ENCODE results near the gene CADPS.

CADPS gene

DNA sequence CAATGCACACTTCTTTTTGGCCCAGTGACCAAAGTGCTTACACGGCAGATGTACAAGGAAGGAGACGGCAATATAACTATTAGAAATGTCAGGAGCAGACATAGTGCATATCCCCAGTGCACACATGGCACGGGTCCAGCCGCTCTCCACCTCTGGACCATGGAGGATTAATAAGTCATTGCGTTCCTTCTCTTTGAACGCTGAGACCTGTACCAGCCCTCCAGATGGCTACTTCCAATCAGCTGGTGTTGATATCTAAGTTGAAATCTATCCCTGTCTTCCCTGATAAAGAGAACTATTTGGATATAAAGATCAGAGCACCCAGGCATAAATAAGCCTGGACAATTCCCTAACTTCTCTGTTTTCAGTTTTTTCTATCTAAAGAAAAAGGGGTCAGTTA is 212.5 kb downstream of the CADPS start:
- no peaks in the 10 kb centered on the region for H3K27me3 ChIP-seq
- H3K9me3 ChIP-seq (replicated peaks in 1 of 11), result no peaks in the 10 kb centered on the region
- no peaks in the 10 kb centered on the region for H4K20me1 ChIP-seq
- peaks cover 0 to 5% (median 0%) of the 10 kb centered on the region in 10 experiments; a peak in 1 of 20 replicates for H3K4me1 ChIP-seq
- no peaks in the 10 kb centered on the region for H3K36me3 ChIP-seq
- TF ChIP-seq Cebpa-rat (IDR thresholded peaks at IDR 0.05), result no peak
- H3K27ac ChIP-seq, result no peak overlapping the region
- no peak overlapping the region for H3K4me3 ChIP-seq
- H3K4me2 ChIP-seq, result no peak overlapping the region
- H3K9ac ChIP-seq, result no peak overlapping the region

DNA sequence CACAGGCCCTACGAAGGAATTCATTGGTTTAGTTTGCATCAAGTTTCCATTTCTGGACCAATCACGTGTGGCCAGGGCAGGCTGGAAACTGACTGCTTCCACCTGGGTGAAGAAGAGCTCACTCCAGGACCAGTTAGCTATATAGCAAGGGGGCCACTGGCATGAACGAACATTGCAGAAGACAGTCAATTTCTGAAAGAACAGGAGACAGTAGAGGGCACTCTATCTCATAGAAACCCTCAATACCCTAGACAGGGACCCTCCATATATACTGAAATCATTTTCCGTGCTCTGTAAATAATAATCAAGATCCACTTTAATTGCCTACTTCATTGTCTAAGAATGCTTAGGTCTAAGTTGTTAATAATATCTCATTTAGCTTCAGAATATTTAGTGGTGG is 215.6 kb downstream of the CADPS start:
- no peak overlapping the region for H3K27ac ChIP-seq
- H3K4me2 ChIP-seq, result no peak overlapping the region
- no peak overlapping the region for H3K9ac ChIP-seq
- no peak for TF ChIP-seq Cebpa-rat (IDR thresholded peaks at IDR 0.05)
- H3K9me3 ChIP-seq (replicated peaks in 1 of 11), result no peaks in the 10 kb centered on the region
- H4K20me1 ChIP-seq, result no peaks in the 10 kb centered on the region
- no peaks in the 10 kb centered on the region for H3K27me3 ChIP-seq
- H3K36me3 ChIP-seq, result no peaks in the 10 kb centered on the region
- H3K4me1 ChIP-seq, result peaks cover 0 to 4% (median 0%) of the 10 kb centered on the region in 10 experiments; a peak in 1 of 20 replicates
- no peak overlapping the region for H3K4me3 ChIP-seq

DNA sequence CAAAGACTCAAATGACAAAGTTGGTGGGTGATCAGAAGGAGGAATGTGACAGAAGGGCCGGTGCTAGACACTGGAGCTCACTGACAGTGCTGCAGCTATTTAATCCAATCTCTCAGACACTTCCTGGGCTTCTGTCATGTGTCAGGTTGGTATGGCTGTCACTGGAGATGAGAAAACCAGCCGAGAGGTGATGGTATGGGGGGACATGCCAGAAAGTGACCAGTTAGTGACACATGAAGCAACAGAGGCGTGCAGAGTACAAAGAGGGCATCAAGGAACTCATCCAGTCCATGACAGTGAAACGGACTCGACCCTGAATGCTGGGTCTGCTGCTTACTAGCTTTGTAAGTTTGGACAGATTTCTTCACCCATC is 219.5 kb downstream of the CADPS start:
- Histone ChIP-seq H3K27ac (no peak overlapping the region), H3K9ac (no peak overlapping the region), H3K9me3 (replicated peaks in 1 of 11) (no peaks in the 10 kb centered on the region), H3K4me3 (no peak overlapping the region), H3K4me1 (no peaks in the 10 kb centered on the region), H3K27me3 (no peaks in the 10 kb centered on the region), H4K20me1 (no peaks in the 10 kb centered on the region), H3K4me2 (no peak overlapping the region), H3K36me3 (no peaks in the 10 kb centered on the region)
- TF ChIP-seq Cebpa-rat (IDR thresholded peaks at IDR 0.05), result no peak

DNA sequence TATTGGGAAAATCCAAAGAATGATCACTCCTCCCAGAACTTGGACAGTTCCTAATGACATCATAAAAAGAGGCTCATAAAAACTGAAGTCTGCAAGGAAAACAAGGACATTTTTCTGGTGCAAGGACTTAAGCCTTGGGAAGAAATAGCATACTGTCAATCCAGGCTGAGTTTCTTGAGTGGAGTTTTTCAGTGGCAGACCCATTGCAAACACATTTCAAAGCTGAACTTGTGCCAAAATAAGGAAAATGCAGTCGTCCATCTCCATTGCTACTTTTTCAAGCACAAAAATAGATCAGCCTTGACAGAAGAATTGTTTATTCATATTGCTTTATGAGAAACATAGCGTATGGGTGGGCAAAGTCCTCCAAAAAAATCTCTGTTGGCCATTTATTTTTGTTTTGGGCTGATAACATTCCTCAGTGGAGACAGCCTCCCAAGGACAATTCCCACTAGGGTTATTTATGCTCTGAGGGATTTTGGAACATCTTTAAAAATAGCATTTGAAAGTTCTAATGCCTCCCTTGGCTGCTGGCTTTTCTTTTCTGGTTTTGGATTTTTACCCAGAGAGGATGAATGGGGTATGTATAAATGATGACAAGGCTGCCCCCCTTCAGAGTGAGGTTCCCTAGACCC is 220.0 kb downstream of the CADPS start:
- Histone ChIP-seq H4K20me1 (no peaks in the 10 kb centered on the region), H3K4me2 (no peak overlapping the region), H3K4me3 (no peak overlapping the region)

DNA sequence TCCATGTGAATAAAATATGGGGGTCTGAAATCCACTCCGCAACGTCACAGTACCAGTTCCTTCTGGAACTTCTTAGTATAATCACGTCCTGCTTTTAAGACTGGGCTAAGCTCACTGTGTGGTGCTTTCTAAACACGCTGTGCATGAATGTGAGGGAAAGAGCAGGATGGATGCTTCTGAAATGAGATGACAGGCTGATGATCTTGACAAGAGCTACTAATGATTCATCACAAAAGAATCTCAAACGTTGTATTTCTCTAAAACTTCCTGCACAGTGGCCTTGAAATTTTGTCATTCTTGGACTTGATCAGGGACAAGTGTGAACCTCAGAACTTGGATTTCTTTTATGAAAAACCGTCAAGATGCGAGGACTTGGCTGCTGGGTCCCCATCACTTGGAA is 221.4 kb downstream of the CADPS start:
- Histone ChIP-seq H4K20me1 (no peaks in the 10 kb centered on the region), H3K9me3 (replicated peaks in 1 of 11) (no peaks in the 10 kb centered on the region), H3K27ac (no peak overlapping the region), H3K4me2 (no peak overlapping the region), H3K36me3 (no peaks in the 10 kb centered on the region), H3K27me3 (no peaks in the 10 kb centered on the region), H3K4me1 (no peaks in the 10 kb centered on the region), H3K9ac (no peak overlapping the region), H3K4me3 (no peak overlapping the region)
- TF ChIP-seq Cebpa-rat (IDR thresholded peaks at IDR 0.05), result no peak

More for the DNA sequence above, 220.0 kb downstream of the CADPS start:
- TF ChIP-seq Cebpa-rat (IDR thresholded peaks at IDR 0.05), result no peak
- H3K9ac ChIP-seq, result no peak overlapping the region
- no peaks in the 10 kb centered on the region for H3K36me3 ChIP-seq
- H3K27me3 ChIP-seq, result no peaks in the 10 kb centered on the region
- no peaks in the 10 kb centered on the region for H3K4me1 ChIP-seq
- no peaks in the 10 kb centered on the region for H3K9me3 ChIP-seq (replicated peaks in 1 of 11)
- H3K27ac ChIP-seq, result no peak overlapping the region

DNA sequence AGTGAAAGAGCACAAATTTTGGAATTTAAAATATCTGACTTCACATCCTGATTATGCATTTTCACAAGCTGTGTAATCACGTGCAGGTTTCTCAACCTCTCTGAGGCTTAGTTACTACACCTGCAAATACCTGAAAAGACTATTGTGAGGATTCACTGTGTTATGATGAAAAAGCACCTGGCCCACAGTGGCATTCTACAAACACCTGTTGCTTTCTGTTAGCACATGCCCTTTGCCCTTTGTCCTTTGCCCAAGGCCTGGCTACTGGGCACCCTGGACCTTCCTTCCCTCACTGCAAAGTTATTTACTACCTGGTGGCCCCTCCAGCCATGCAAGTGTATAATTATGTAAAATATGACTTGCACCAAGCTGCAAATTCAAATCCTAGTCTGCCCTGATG is 227.5 kb downstream of the CADPS start:
- Histone ChIP-seq H3K27ac (no peak overlapping the region), H4K20me1 (no peaks in the 10 kb centered on the region), H3K4me1 (no peaks in the 10 kb centered on the region), H3K9ac (no peak overlapping the region), H3K9me3 (replicated peaks in 1 of 11) (no peaks in the 10 kb centered on the region), H3K36me3 (no peaks in the 10 kb centered on the region), H3K27me3 (no peaks in the 10 kb centered on the region), H3K4me3 (no peak overlapping the region), H3K4me2 (no peak overlapping the region)
- TF ChIP-seq Cebpa-rat (IDR thresholded peaks at IDR 0.05), result no peak

DNA sequence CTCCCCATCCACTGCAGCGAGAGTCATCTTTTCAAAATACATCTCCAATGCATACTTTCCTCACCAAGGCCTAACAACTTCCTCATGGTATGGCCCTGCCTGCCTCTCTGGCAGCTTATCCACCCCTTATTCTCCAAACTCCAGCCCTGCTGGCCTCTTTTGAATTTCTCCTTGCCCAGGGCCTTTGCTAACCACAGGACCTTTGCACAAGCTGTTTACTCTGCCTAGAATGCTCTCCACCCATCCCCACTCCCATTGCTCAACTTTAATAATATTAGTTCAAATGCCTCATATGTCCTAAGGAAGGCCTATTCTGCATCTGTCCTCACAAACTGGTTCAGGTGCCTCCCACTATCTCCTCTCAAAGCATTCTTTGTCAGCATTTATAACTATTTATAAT is 230.7 kb downstream of the CADPS start:
- TF ChIP-seq Cebpa-rat (IDR thresholded peaks at IDR 0.05), result no peak
- Histone ChIP-seq H3K27me3 (no peaks in the 10 kb centered on the region), H3K4me2 (no peak overlapping the region), H3K27ac (no peak overlapping the region), H3K4me3 (no peak overlapping the region), H4K20me1 (no peaks in the 10 kb centered on the region), H3K4me1 (no peaks in the 10 kb centered on the region; a peak in 1 of 20 replicates), H3K36me3 (no peaks in the 10 kb centered on the region), H3K9me3 (replicated peaks in 1 of 11) (no peaks in the 10 kb centered on the region), H3K9ac (no peak overlapping the region)

DNA sequence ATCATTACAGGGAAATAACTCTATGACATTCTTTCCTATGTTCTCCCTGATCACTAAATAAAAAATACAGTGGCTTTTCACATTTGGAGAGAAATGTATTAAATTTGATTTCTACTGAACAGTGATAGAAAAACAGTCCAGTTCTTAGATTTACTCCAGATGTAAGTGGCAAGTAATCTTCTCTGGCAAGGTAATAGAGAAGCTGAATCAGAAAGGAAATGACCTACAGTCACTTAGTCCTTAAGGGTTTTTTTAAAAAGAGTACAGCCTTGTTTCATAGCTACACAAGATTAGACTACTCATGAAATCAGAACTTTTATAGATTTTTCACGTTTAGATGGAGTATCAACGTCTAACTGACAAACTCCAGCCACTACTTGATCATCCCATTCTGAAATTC is 236.9 kb downstream of the CADPS start:
- no peaks in the 10 kb centered on the region for H3K9me3 ChIP-seq (replicated peaks in 1 of 11)
- H4K20me1 ChIP-seq, result no peaks in the 10 kb centered on the region
- H3K4me1 ChIP-seq, result no peaks in the 10 kb centered on the region; a peak in 1 of 20 replicates
- H3K9ac ChIP-seq, result no peak overlapping the region
- TF ChIP-seq Cebpa-rat (IDR thresholded peaks at IDR 0.05), result no peak
- H3K27me3 ChIP-seq, result no peaks in the 10 kb centered on the region
- no peak overlapping the region for H3K27ac ChIP-seq
- H3K4me2 ChIP-seq, result no peak overlapping the region
- no peak overlapping the region for H3K4me3 ChIP-seq
- H3K36me3 ChIP-seq, result no peaks in the 10 kb centered on the region

DNA sequence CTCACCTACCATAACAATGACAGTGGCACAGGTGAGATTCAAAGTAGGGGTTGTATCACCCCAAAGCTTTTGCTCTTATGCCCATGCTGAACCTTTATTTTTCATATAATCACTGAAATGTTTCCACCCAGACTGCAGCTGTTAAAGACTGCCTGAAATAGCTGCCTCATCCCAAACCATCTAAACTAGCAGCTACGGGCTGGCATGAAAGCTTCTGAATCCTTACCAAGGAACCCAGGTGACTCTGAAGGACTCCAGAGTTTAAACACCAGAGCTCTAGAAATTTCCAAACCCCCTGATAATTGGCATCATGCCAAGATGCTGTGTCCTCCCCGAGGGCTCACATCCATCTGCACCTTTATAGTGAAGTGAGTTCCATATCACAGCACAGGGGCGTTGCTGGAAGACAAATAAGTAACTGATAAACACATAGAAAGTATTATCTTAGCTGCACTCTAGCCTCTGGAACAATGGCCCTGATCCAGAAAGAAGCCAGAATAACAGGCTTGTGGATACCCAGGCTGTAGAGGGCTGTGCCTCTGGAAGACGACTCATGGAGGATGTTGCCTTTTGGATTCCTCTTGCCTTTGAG is 238.9 kb downstream of the CADPS start:
- Histone ChIP-seq H3K9me3 (replicated peaks in 1 of 11) (no peaks in the 10 kb centered on the region), H3K36me3 (no peaks in the 10 kb centered on the region), H3K4me1 (peaks cover 0 to 7% (median 0%) of the 10 kb centered on the region in 10 experiments; a peak in 6 of 20 replicates), H3K27me3 (no peaks in the 10 kb centered on the region), H4K20me1 (no peaks in the 10 kb centered on the region), H3K27ac (no peak overlapping the region), H3K4me2 (no peak overlapping the region), H3K4me3 (no peak overlapping the region), H3K9ac (no peak overlapping the region)
- TF ChIP-seq Cebpa-rat (IDR thresholded peaks at IDR 0.05), result no peak
